CD4-positive, alpha-beta memory T cell (primary cell): ENCODE measurements around the gene HMX2. TPM values are rescaled to one million over a fixed set of nuclear protein-coding genes. Genes with fewer than 3 reads are reported as not detected.

Experiments
- CTCF ChIA-PET: fragments of 350-600 bp; sonication (Branson Sonifier 250); formaldehyde crosslinking; loops from one replicate; lab custom pipeline; 2021; ENCODE audit warnings: inconsistent platforms; ENCODE audit not compliant: partially characterized antibody; lab: Charles Lee
- POLR2A ChIA-PET: fragments of 350-600 bp; sonication (Branson Sonifier 250); formaldehyde crosslinking; loops from one replicate; lab custom pipeline; 2021; ENCODE audit not compliant: partially characterized antibody; lab: Charles Lee
- DNase-seq, 5 donors: peaks; one replicate each; pipeline versions ENCODE4 v3.0.0 to v3.0.0-alpha.2; 2020 to 2022; ENCODE audit warnings: mixed read lengths in 1 of 5
- H3K27ac ChIP-seq: one replicate; pipeline ENCODE4 v1.7.0; 2013; ENCODE audit warnings: low read depth, low read length
- H3K27me3 ChIP-seq: 2 replicates; pipeline ENCODE4 v1.7.0; 2013; ENCODE audit warnings: mild to moderate bottlenecking, low read length, moderate library complexity; ENCODE audit not compliant: insufficient read depth
- H3K36me3 ChIP-seq: 2 replicates; pipeline ENCODE4 v1.7.0; 2013; ENCODE audit warnings: mild to moderate bottlenecking, low read length, moderate library complexity; ENCODE audit not compliant: insufficient read depth
- H3K4me1 ChIP-seq: 2 replicates; pipeline ENCODE4 v1.7.0; 2013; ENCODE audit warnings: mild to moderate bottlenecking, low read length, moderate library complexity; ENCODE audit not compliant: insufficient read depth
- H3K4me3 ChIP-seq, 2 donors: one replicate each; pipeline ENCODE4 v1.7.0; 2013; ENCODE audit warnings: low read length in 2 of 2, mild to moderate bottlenecking in 1 of 2
- H3K9me3 ChIP-seq, 2 donors: one replicate each; pipeline ENCODE4 v1.7.0; 2013; ENCODE audit warnings: low read length in 2 of 2, control low read depth in 1 of 2; ENCODE audit not compliant: control insufficient read depth in 1 of 2
- H3K27ac Mint-ChIP-seq, 7 donors: one replicate each; pipeline ENCODE4 v1.8.0; 2020 to 2021; ENCODE audit warnings: mixed read lengths in 7 of 7, mild to moderate bottlenecking in 6 of 7, inconsistent platforms in 3 of 7, moderate library complexity in 3 of 7
- H3K27me3 Mint-ChIP-seq, 2 donors: one replicate each; pipeline ENCODE4 v1.8.0; 2020 to 2021; ENCODE audit warnings: mixed read lengths in 2 of 2
- H3K36me3 Mint-ChIP-seq, 2 donors: one replicate each; pipeline ENCODE4 v1.8.0; 2020 to 2021; ENCODE audit warnings: mixed read lengths in 2 of 2, inconsistent platforms in 1 of 2, mild to moderate bottlenecking in 1 of 2
- H3K4me1 Mint-ChIP-seq, 4 donors: one replicate each; pipeline ENCODE4 v1.8.0; 2020 to 2021; ENCODE audit warnings: mixed read lengths in 4 of 4, mild to moderate bottlenecking in 1 of 4
- H3K4me3 Mint-ChIP-seq, 8 donors: one replicate each; pipeline ENCODE4 v1.8.0; 2020 to 2021; ENCODE audit warnings: mixed read lengths in 8 of 8, mild to moderate bottlenecking in 7 of 8, moderate library complexity in 6 of 8, inconsistent platforms in 3 of 8
- H3K9me3 Mint-ChIP-seq, 8 donors: one replicate each; pipeline ENCODE4 v1.8.0; 2020 to 2021; ENCODE audit warnings: mixed read lengths in 8 of 8, mild to moderate bottlenecking in 5 of 8, inconsistent platforms in 3 of 8, moderate library complexity in 1 of 8
- intact Hi-C: fragments of 100-400 bp; cut with micrococcal nuclease; formaldehyde crosslinking; loops from one replicate; pipeline ENCODE4 v1.15.1; 2023
- polyA plus RNA-seq, 2 donors: library from polyadenylated mRNA; unstranded; fragments of 300-500 nt; fragmentation: Illumina TruSeq; gene quantifications; one replicate each; pipeline ENCODE4 v1.2.3, GENCODE V29; 2021
- total RNA-seq, 2 experiments: library from RNA; stranded (reverse); gene quantifications; one replicate each; pipeline ENCODE4 v1.2.3, GENCODE V29; 2021

Gene HMX2
- total and polyA plus RNA-seq, 4 experiments from 2014 or later = not detected

- Mint-ChIP-seq H3K27me3 (peaks cover 30 to 36% of the 10 kb centered on the region in 2 donors), H3K4me1 (peaks cover 0 to 1% (median 0%) of the 10 kb centered on the region in 4 donors), H3K9me3 (no peaks in the 10 kb centered on the region), H3K36me3 (no peaks in the 10 kb centered on the region), H3K27ac (no peak overlapping the region), H3K4me3 (no peak overlapping the region)
- Histone ChIP-seq H3K9me3 (no peaks in the 10 kb centered on the region), H3K4me1 (no peaks in the 10 kb centered on the region), H3K36me3 (no peaks in the 10 kb centered on the region), H3K4me3 (no peak overlapping the region), H3K27ac (no peak overlapping the region), H3K27me3 (peaks cover 9% of the 10 kb centered on the region)
- intact Hi-C loops = no loop called here
- DNase-seq = no peak
- POLR2A ChIA-PET = no interaction called here
- CTCF ChIA-PET = interaction anchor here (1.7 kb wide), 1 partner anchor 15 kb away, joined by 4 read pairs; no protein-coding TSS in a partner anchor
These were observed 28.9 kb upstream of the HMX2 start for GRCh38 chr10:123119081-123119480.

- CTCF ChIA-PET = no interaction called here
These were observed 21.7 kb upstream of the HMX2 start for GRCh38 chr10:123126246-123126645.

GRCh38 chr10:123129618-123130271, 18.2 kb upstream of the HMX2 start:
- no peak for DNase-seq
- ChIA-PET CTCF (interaction anchor here (1.7 kb wide), 1 partner anchor 429 kb away, joined by 6 read pairs; no protein-coding TSS in a partner anchor), POLR2A (no interaction called here)
- Mint-ChIP-seq H3K27me3 (peaks cover 56 to 68% of the 10 kb centered on the region in 2 donors), H3K27ac (no peak overlapping the region), H3K36me3 (peaks cover 0 to 1% of the 10 kb centered on the region in 2 donors), H3K4me1 (peaks cover 13 to 28% (median 20%) of the 10 kb centered on the region in 4 donors), H3K9me3 (peaks cover 0 to 9% (median 0%) of the 10 kb centered on the region in 8 donors), H3K4me3 (peak overlapping the region in 1 of 8 donors; percentile 0)
- Histone ChIP-seq H3K4me1 (peaks cover 23% of the 10 kb centered on the region), H3K9me3 (no peaks in the 10 kb centered on the region), H3K4me3 (no peak overlapping the region), H3K27ac (no peak overlapping the region), H3K36me3 (no peaks in the 10 kb centered on the region), H3K27me3 (peaks cover 38% of the 10 kb centered on the region)
- intact Hi-C loops = loop anchor here (10.0 kb wide), 1 partner anchor 565 kb away; the partner anchor contains the start of gene DMBT1

More at GRCh38 chr10:123126246-123126645, 21.7 kb upstream of the HMX2 start:
- Histone ChIP-seq H3K4me3 (no peak overlapping the region), H3K36me3 (no peaks in the 10 kb centered on the region), H3K27ac (no peak overlapping the region), H3K27me3 (peaks cover 11% of the 10 kb centered on the region), H3K9me3 (no peaks in the 10 kb centered on the region), H3K4me1 (no peaks in the 10 kb centered on the region)
- Mint-ChIP-seq H3K4me3 (no peak overlapping the region), H3K27ac (no peak overlapping the region), H3K4me1 (no peaks in the 10 kb centered on the region), H3K9me3 (peaks cover 0 to 2% (median 0%) of the 10 kb centered on the region in 8 donors), H3K27me3 (peaks cover 32 to 48% of the 10 kb centered on the region in 2 donors), H3K36me3 (no peaks in the 10 kb centered on the region)
- intact Hi-C loops = no loop called here
- POLR2A ChIA-PET = no interaction called here
- DNase-seq = no peak

- peaks cover 46% of the 10 kb centered on the region for H3K4me1 ChIP-seq
- Mint-ChIP-seq H3K4me3 (peak overlapping the region; percentile 36 to 92 (median 79)), H3K36me3 (peaks cover 0 to 3% of the 10 kb centered on the region in 2 donors), H3K4me1 (peaks cover 14 to 43% (median 29%) of the 10 kb centered on the region in 4 donors), H3K27ac (peak overlapping the region in 6 of 7 donors; percentile 26 to 92 (median 72)), H3K27me3 (peaks cover 51 to 60% of the 10 kb centered on the region in 2 donors), H3K9me3 (peaks cover 0 to 12% (median 0%) of the 10 kb centered on the region in 8 donors)
- H3K36me3 ChIP-seq = no peaks in the 10 kb centered on the region
- H3K27me3 ChIP-seq = peaks cover 35% of the 10 kb centered on the region
- POLR2A ChIA-PET = interaction anchor here (1.3 kb wide), 1 partner anchor 109 kb away, joined by 3 read pairs; no protein-coding TSS in a partner anchor
- intact Hi-C loops = loop anchor here (1.0 to 10.0 kb wide), 7 partner anchors 90 to 1256 kb away; partner anchors contain the start of gene DMBT1
- peak; percentile 78 to 82 (median 79) for DNase-seq
- no peak overlapping the region for H3K27ac ChIP-seq
- CTCF ChIA-PET = interaction anchor here (0.7 to 4.9 kb wide), 26 partner anchors 10 to 434 kb away, joined by 3 to 52 read pairs (median 4); partner anchors contain the start of gene BUB3
- H3K9me3 ChIP-seq = no peaks in the 10 kb centered on the region
- H3K4me3 ChIP-seq = no peak overlapping the region
These were observed 15.1 kb upstream of the HMX2 start for GRCh38 chr10:123132576-123133477.

- peaks cover 16 to 52% (median 32%) of the 10 kb centered on the region in 4 donors for H3K4me1 Mint-ChIP-seq
- H3K27me3 ChIP-seq = peaks cover 42% of the 10 kb centered on the region
- H3K4me3 ChIP-seq = no peak overlapping the region
- intact Hi-C loops = loop anchor here (1.0 to 10.0 kb wide), 7 partner anchors 91 to 1255 kb away; partner anchors contain the start of gene DMBT1
- H3K36me3 Mint-ChIP-seq = peaks cover 0 to 3% of the 10 kb centered on the region in 2 donors
- no peaks in the 10 kb centered on the region for H3K36me3 ChIP-seq
- peak overlapping the region; percentile 65 to 92 (median 78) for H3K4me3 Mint-ChIP-seq
- ChIA-PET POLR2A (interaction anchor here (1.0 to 1.3 kb wide), 2 partner anchors 27 to 108 kb away, joined by 3 read pairs; no protein-coding TSS in a partner anchor), CTCF (interaction anchor here (0.7 to 4.9 kb wide), 25 partner anchors 11 to 433 kb away, joined by 3 to 52 read pairs (median 4); partner anchors contain the start of gene BUB3)
- no peak overlapping the region for H3K27ac ChIP-seq
- peaks cover 54 to 61% of the 10 kb centered on the region in 2 donors for H3K27me3 Mint-ChIP-seq
- peaks cover 0 to 10% (median 0%) of the 10 kb centered on the region in 8 donors for H3K9me3 Mint-ChIP-seq
- peak overlapping the region in 5 of 7 donors; percentile 10 to 92 (median 87) for H3K27ac Mint-ChIP-seq
- H3K4me1 ChIP-seq = peaks cover 48% of the 10 kb centered on the region
- DNase-seq = no peak
- no peaks in the 10 kb centered on the region for H3K9me3 ChIP-seq
These were observed 14.2 kb upstream of the HMX2 start for GRCh38 chr10:123133541-123134342.

GRCh38 chr10:123134343-123134914, 13.5 kb upstream of the HMX2 start:
- peak in 1 of 5 donors; percentile 26 for DNase-seq
- Histone ChIP-seq H3K4me3 (no peak overlapping the region), H3K27me3 (peaks cover 48% of the 10 kb centered on the region), H3K36me3 (no peaks in the 10 kb centered on the region), H3K27ac (no peak overlapping the region), H3K9me3 (no peaks in the 10 kb centered on the region), H3K4me1 (peaks cover 52% of the 10 kb centered on the region)
- H3K4me3 Mint-ChIP-seq = peak overlapping the region; percentile 65 to 92 (median 78)
- intact Hi-C loops = loop anchor here (10.0 kb wide), 1 partner anchor 570 kb away; the partner anchor contains the start of gene DMBT1
- H3K36me3 Mint-ChIP-seq = peaks cover 0 to 3% of the 10 kb centered on the region in 2 donors
- H3K27ac Mint-ChIP-seq = peak overlapping the region in 4 of 7 donors; percentile 37 to 88 (median 83)
- peaks cover 16 to 59% (median 36%) of the 10 kb centered on the region in 4 donors for H3K4me1 Mint-ChIP-seq
- CTCF ChIA-PET = interaction anchor here (0.9 to 4.9 kb wide), 15 partner anchors 10 to 431 kb away, joined by 3 to 52 read pairs (median 4); no protein-coding TSS in a partner anchor
- H3K27me3 Mint-ChIP-seq = peaks cover 52 to 62% of the 10 kb centered on the region in 2 donors
- POLR2A ChIA-PET = interaction anchor here (1.0 kb wide), 1 partner anchor 27 kb away, joined by 3 read pairs; no protein-coding TSS in a partner anchor
- H3K9me3 Mint-ChIP-seq = peaks cover 0 to 14% (median 0%) of the 10 kb centered on the region in 8 donors
